Measurements from ENCODE around the gene AUNIP. TPM values are rescaled to one million over a fixed set of nuclear protein-coding genes. Genes with fewer than 3 reads are reported as not detected.

Gene AUNIP
- polyA plus RNA-seq, 3 donors, result 0.19 to 0.44 (median 0.44) TPM

- Histone ChIP-seq H3K27me3 (ENCODE audit: control insufficient read depth in 2 of 2, insufficient read depth in 2 of 2, low read length in 2 of 2) (no peaks in the 10 kb centered on the region), H2AFZ (ENCODE audit: insufficient read depth, low read depth, low read length, poor library complexity, severe bottlenecking) (no peak overlapping the region), H3K36me3 (replicated peaks in 1 of 2; ENCODE audit: control insufficient read depth in 1 of 2, insufficient read depth in 2 of 2, low read length in 2 of 2) (no peaks in the 10 kb centered on the region), H3K9me3 (replicated peaks in 1 of 2; ENCODE audit: control insufficient read depth in 1 of 2, insufficient read depth in 1 of 2, low read length in 2 of 2) (no peaks in the 10 kb centered on the region), H3K27ac (ENCODE audit: low read depth in 1 of 2, low read length in 2 of 2) (no peak overlapping the region), H3K4me3 (replicated peaks in 1 of 3; ENCODE audit: low read depth in 2 of 3, low read length in 3 of 3) (no peak overlapping the region), H3K4me2 (replicated peaks; ENCODE audit: extremely low read depth, low read length, poor library complexity, severe bottlenecking) (no peak overlapping the region), H3K9ac (ENCODE audit: insufficient read depth, low read length, poor library complexity, severe bottlenecking) (no peak overlapping the region), H3K79me2 (ENCODE audit: insufficient read depth, low read length) (peaks cover 8% of the 10 kb centered on the region), H3K4me1 (ENCODE audit: control insufficient read depth in 1 of 2, insufficient read depth in 2 of 2, low read length in 2 of 2) (peaks cover 20 to 28% of the 10 kb centered on the region in 2 donors), H4K20me1 (ENCODE audit: insufficient read depth, low read length) (no peaks in the 10 kb centered on the region)
- H3K36me3 Mint-ChIP-seq, result no peaks in the 10 kb centered on the region
- no peak for TF ChIP-seq CTCF (IDR thresholded peaks at IDR 0.05)
- H3K4me3 Mint-ChIP-seq, result no peak overlapping the region
- WGBS (ENCODE audit: insufficient coverage), result no CpG with 5 or more reads among the region's 5 CpGs
- H3K27me3 Mint-ChIP-seq (ENCODE audit: low read depth in 3 of 3), result peaks cover 2 to 8% (median 5%) of the 10 kb centered on the region in 3 donors
- DNase-seq, result no peak
- H3K9me3 Mint-ChIP-seq, result peaks cover 0 to 2% (median 0%) of the 10 kb centered on the region in 7 donors
- H3K4me1 Mint-ChIP-seq, result peaks cover 23% of the 10 kb centered on the region
- intact Hi-C loops (cut with micrococcal nuclease), result no loop called here
- no peak overlapping the region for H3K27ac Mint-ChIP-seq
Observed at GRCh38 chr1:25878690-25879089, 19.4 kb upstream of the AUNIP start.

- no peak for DNase-seq
- Mint-ChIP-seq H3K27me3 (ENCODE audit: low read depth in 3 of 3) (peaks cover 2 to 9% (median 5%) of the 10 kb centered on the region in 3 donors), H3K27ac (no peak overlapping the region), H3K4me1 (peaks cover 38% of the 10 kb centered on the region), H3K4me3 (no peak overlapping the region), H3K9me3 (peaks cover 0 to 2% (median 0%) of the 10 kb centered on the region in 7 donors), H3K36me3 (no peaks in the 10 kb centered on the region)
- Histone ChIP-seq H3K27me3 (ENCODE audit: control insufficient read depth in 2 of 2, insufficient read depth in 2 of 2, low read length in 2 of 2) (no peaks in the 10 kb centered on the region), H3K36me3 (replicated peaks in 1 of 2; ENCODE audit: control insufficient read depth in 1 of 2, insufficient read depth in 2 of 2, low read length in 2 of 2) (no peaks in the 10 kb centered on the region), H3K9ac (ENCODE audit: insufficient read depth, low read length, poor library complexity, severe bottlenecking) (no peak overlapping the region), H2AFZ (ENCODE audit: insufficient read depth, low read depth, low read length, poor library complexity, severe bottlenecking) (no peak overlapping the region), H3K4me1 (ENCODE audit: control insufficient read depth in 1 of 2, insufficient read depth in 2 of 2, low read length in 2 of 2) (peaks cover 35 to 43% of the 10 kb centered on the region in 2 donors), H3K4me3 (replicated peaks in 1 of 3; ENCODE audit: low read depth in 2 of 3, low read length in 3 of 3) (no peak overlapping the region), H3K79me2 (ENCODE audit: insufficient read depth, low read length) (peaks cover 8% of the 10 kb centered on the region), H3K9me3 (replicated peaks in 1 of 2; ENCODE audit: control insufficient read depth in 1 of 2, insufficient read depth in 1 of 2, low read length in 2 of 2) (no peaks in the 10 kb centered on the region), H3K27ac (ENCODE audit: low read depth in 1 of 2, low read length in 2 of 2) (no peak overlapping the region), H3K4me2 (replicated peaks; ENCODE audit: extremely low read depth, low read length, poor library complexity, severe bottlenecking) (no peak overlapping the region), H4K20me1 (ENCODE audit: insufficient read depth, low read length) (no peaks in the 10 kb centered on the region)
- no CpG with 5 or more reads among the region's 2 CpGs for WGBS (ENCODE audit: insufficient coverage)
- intact Hi-C loops (cut with micrococcal nuclease), result no loop called here
- TF ChIP-seq CTCF (IDR thresholded peaks at IDR 0.05), result no peak
Observed at GRCh38 chr1:25877155-25877554, 17.9 kb upstream of the AUNIP start.
